A549 (cell line): Measurements from ENCODE around the gene PITX3. TPM values are rescaled to one million over a fixed set of nuclear protein-coding genes. Genes with fewer than 3 reads are reported as not detected.

ENCODE experiments used
- ATAC-seq, 2 experiments: fragments of 200-7000 bp in 1 of 2; fragments of >200 bp in 1 of 2; cut with Nextera tagmentation in 1 of 2; cut with Tn5 transposase in 1 of 2; 3 replicates each; pipeline versions ENCODE4 v1.8.0 to v1.9.1; 2018 to 2020; ENCODE audit warnings: mild to moderate bottlenecking in 1 of 2, moderate library complexity in 1 of 2
- CTCF ChIA-PET: fragments of 300-600 bp; sonication (Branson Sonifier 250); formaldehyde crosslinking; extraction: SDS; loops from one replicate; lab custom pipeline; 2021; ENCODE audit warnings: antibody characterized with exemption, inconsistent platforms; lab: Yijun Ruan, JAX
- POLR2A ChIA-PET: fragments of 350-600 bp; formaldehyde crosslinking; extraction: SDS; loops from one replicate; lab custom pipeline; 2021; ENCODE audit warnings: antibody characterized with exemption, inconsistent platforms; lab: Yijun Ruan, JAX
- DNase-seq, 2 experiments: peaks; one replicate each; pipeline versions ENCODE4 v3.0.0 to v3.0.0-alpha.2; 2011 to 2016; ENCODE audit warnings: low read depth in 1 of 2, low spot score in 1 of 2
- FAIRE-seq: peaks from 2 replicates; lab custom pipeline; 2011; peaks lifted over from hg19 to GRCh38; lab: Jason Lieb, UNC
- H3K27ac ChIP-seq, 2 experiments: fragments of >200 bp; sonication (Bioruptor Twin); formaldehyde crosslinking; 3 replicates each; pipeline ENCODE4 v1.5.1; 2016 to 2017
- H3K4me1 ChIP-seq: fragments of >200 bp; sonication (Bioruptor Twin); formaldehyde crosslinking; 3 replicates; pipeline ENCODE4 v1.6.1; 2016
- H3K4me2 ChIP-seq: fragments of >200 bp; sonication (Bioruptor Twin); formaldehyde crosslinking; 3 replicates; pipeline ENCODE4 v1.6.1; 2016
- H3K4me3 ChIP-seq: fragments of >200 bp; sonication (Bioruptor Twin); formaldehyde crosslinking; 3 replicates; pipeline ENCODE4 v1.5.1; 2016
- H3K9me3 ChIP-seq: fragments of >200 bp; sonication (Bioruptor Twin); formaldehyde crosslinking; 3 replicates; pipeline ENCODE4 v1.6.1; 2016
- CBX2 ChIP-seq: fragments of 200-600 bp; sonication (generic); IDR thresholded peaks from 2 replicates; pipeline ENCODE4 v1.6.1; 2016; ENCODE audit warnings: low read depth, mild to moderate bottlenecking, borderline replicate concordance
- CBX8 ChIP-seq: fragments of 200-600 bp; sonication (generic); IDR thresholded peaks from 2 replicates; pipeline ENCODE4 v1.6.1; 2016
- CEBPB ChIP-seq, 2 experiments: fragments of >200 bp in 1 of 2; sonication (Bioruptor Twin) in 1 of 2; formaldehyde crosslinking in 1 of 2; IDR thresholded peaks; 2 replicates each; pipeline ENCODE4 v1.6.1; 2012 to 2016
- EHF ChIP-seq: fragments of 250-450 bp; sonication (Bioruptor Pico); IDR thresholded peaks from 2 replicates; pipeline ENCODE4 v1.5.0; 2020; ENCODE audit warnings: mild to moderate bottlenecking
- ESRRA ChIP-seq: fragments of 150-350 bp; IDR thresholded peaks from 2 replicates; pipeline ENCODE4 v1.6.1; 2014; ENCODE audit warnings: mild to moderate bottlenecking, low read length, borderline replicate concordance
- FOSL2 ChIP-seq, 2 experiments: fragments of 450-650 bp in 1 of 2; fragments of >200 bp in 1 of 2; sonication (Bioruptor Twin) in 1 of 2; formaldehyde crosslinking; IDR thresholded peaks; 2 replicates each; pipeline versions ENCODE4 v1.5.0 to v1.6.1; 2016 to 2020; ENCODE audit warnings: mild to moderate bottlenecking in 1 of 2, moderate library complexity in 1 of 2
- JUNB ChIP-seq: fragments of >200 bp; sonication (Bioruptor Twin); formaldehyde crosslinking; IDR thresholded peaks from 2 replicates; pipeline ENCODE4 v1.6.1; 2016
- MYC ChIP-seq: IDR thresholded peaks from 2 replicates; pipeline ENCODE4 v1.6.1; 2012; ENCODE audit warnings: mild to moderate bottlenecking, inconsistent platforms, low read length, improper control_type of control experiment, borderline replicate concordance
- NPAS2 ChIP-seq: fragments of 250-450 bp; sonication (Bioruptor Pico); IDR thresholded peaks from 2 replicates; pipeline ENCODE4 v1.8.0; 2022; ENCODE audit warnings: mild to moderate bottlenecking, moderate library complexity, borderline replicate concordance
- POLR2AphosphoS2 ChIP-seq: conservative IDR thresholded peaks from 2 replicates; pipeline ENCODE4 v1.6.1; 2012; ENCODE audit warnings: low read length, improper control_type of control experiment, inconsistent platforms
- RCOR1 ChIP-seq: fragments of 150-350 bp; IDR thresholded peaks from 2 replicates; pipeline ENCODE4 v1.6.1; 2014; ENCODE audit warnings: antibody characterized with exemption, low read length, low read depth
- RNF2 ChIP-seq: fragments of 200-600 bp; sonication (generic); IDR thresholded peaks from 2 replicates; pipeline ENCODE4 v1.6.1; 2016; ENCODE audit warnings: low read depth, mild to moderate bottlenecking, antibody characterized with exemption, moderate library complexity, borderline replicate concordance
- SMC3 ChIP-seq: fragments of >200 bp; sonication (Bioruptor Twin); formaldehyde crosslinking; IDR thresholded peaks from 3 replicates; pipeline ENCODE4 v1.6.1; 2018; ENCODE audit warnings: inconsistent platforms
- SREBF2 ChIP-seq: fragments of 450-650 bp; IDR thresholded peaks from 2 replicates; pipeline ENCODE4 v1.6.1; 2014; ENCODE audit warnings: mild to moderate bottlenecking, moderate library complexity
- WGBS: methylation state at CpG from one replicate; pipeline ENCODE4 v1.1.6; 2017; ENCODE audit errors: missing lambda C conversion rate; 5-methylcytosine and 5-hydroxymethylcytosine counted together
- polyA plus RNA-seq, 4 experiments: library from polyadenylated mRNA; depleted of rRNA in 3 of 4; stranded (reverse); fragments of >200 nt; fragmentation: RNase III in 1 of 4; extraction: RNeasy Plus Mini Kit Qiagen cat#74134 plus additional on column Dnase treatment in 1 of 4; gene quantifications; 2 replicates in 3 of 4; 3 replicates in 1 of 4; pipeline ENCODE4 v1.2.3, GENCODE V29; 2011 to 2017
- TF ChIP-seq, protein P1 (sequence below): fragments of >200 bp; sonication (Bioruptor Twin); formaldehyde crosslinking; IDR thresholded peaks from 3 replicates; pipeline ENCODE4 v1.5.1; 2016
- TF ChIP-seq, protein P2 (sequence below): IDR thresholded peaks from 2 replicates; pipeline ENCODE4 v1.6.1; 2012
- TF ChIP-seq, protein P3 (sequence below): fragments of 250-450 bp; sonication (Bioruptor Pico); IDR thresholded peaks from 2 replicates; pipeline ENCODE4 v1.5.0; 2021; ENCODE audit warnings: mild to moderate bottlenecking, moderate library complexity, borderline replicate concordance

The PITX3 gene
- polyA plus RNA-seq, 2 of the 4 experiments (the other 2 are of a cell fraction) = 0.09 TPM; not detected in 1

DNA sequence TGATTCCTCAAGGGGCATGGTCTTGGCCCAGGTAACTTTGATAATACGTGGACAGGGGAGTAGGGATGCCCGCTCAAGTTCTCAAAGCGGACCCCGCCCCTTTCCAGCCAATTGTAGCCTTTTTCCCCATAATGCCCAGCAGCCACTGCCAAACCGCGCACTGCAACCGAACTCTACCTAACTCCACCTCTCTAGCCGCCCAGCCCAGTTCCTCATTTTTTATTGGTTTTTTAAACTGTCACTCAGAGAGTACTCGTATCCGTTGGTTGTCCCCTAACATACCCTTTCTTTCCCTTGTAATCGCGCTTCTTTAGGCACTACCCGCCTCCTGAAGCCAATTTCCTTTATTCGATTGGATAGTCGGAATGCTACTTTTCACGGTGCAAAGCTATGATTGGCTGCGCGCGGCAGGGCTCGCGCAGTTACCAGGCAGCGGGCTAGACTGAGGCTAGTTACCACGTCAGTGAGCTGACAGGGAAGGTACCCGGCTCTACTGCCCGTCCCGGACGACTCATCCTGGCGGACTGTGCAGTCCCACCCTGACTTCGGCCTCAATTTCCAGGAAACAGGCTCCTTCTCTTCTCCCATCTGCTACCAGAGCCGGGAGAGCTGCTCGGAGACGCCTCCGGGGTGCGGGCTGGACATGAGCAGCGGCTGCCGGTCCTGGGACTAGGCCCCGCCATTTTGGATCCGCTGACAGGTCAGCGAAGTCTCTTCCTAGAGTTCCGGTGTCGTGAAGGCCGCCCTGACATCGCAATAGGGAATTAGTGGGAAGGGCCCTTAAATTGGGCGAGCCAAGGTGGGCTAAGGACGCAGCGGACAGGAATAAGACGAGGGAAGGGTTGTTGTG lies 4.0 kb upstream of the PITX3 start, which contains the start of gene GBF1 (continued):
- TF ChIP-seq, protein P1, sequence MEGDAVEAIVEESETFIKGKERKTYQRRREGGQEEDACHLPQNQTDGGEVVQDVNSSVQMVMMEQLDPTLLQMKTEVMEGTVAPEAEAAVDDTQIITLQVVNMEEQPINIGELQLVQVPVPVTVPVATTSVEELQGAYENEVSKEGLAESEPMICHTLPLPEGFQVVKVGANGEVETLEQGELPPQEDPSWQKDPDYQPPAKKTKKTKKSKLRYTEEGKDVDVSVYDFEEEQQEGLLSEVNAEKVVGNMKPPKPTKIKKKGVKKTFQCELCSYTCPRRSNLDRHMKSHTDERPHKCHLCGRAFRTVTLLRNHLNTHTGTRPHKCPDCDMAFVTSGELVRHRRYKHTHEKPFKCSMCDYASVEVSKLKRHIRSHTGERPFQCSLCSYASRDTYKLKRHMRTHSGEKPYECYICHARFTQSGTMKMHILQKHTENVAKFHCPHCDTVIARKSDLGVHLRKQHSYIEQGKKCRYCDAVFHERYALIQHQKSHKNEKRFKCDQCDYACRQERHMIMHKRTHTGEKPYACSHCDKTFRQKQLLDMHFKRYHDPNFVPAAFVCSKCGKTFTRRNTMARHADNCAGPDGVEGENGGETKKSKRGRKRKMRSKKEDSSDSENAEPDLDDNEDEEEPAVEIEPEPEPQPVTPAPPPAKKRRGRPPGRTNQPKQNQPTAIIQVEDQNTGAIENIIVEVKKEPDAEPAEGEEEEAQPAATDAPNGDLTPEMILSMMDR = no peak
- TF ChIP-seq SREBF2 (no peak), ESRRA (no peak), POLR2AphosphoS2 (no peak), RNF2 (no peak)
- TF ChIP-seq, protein P2, sequence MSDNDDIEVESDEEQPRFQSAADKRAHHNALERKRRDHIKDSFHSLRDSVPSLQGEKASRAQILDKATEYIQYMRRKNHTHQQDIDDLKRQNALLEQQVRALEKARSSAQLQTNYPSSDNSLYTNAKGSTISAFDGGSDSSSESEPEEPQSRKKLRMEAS = peak; percentile 55; the same call in 1 of the 2 replicates
- TF ChIP-seq, all 56 proteins: peak for 10

DNA sequence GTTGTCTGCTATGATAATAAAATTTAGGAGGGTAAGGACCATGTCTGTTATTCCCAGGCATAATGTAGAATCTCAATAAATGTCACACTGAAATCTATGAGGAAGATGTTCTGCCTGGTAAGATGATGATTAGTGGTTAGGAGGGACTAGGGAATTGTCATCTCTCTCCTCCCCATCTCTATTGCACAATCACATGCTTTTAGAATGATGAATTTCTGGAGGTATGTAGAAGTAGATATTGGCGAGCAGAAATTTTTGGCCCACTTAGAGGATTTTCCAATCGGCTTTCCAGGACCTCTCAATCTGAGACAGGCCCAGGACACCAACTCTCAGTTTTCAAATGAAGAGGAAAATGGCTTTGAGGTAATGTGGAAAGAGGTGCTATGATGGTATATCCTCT lies 2.0 kb upstream of the PITX3 start:
- Histone ChIP-seq H3K27ac (no peak overlapping the region), H3K4me1 (peaks cover 28% of the 10 kb centered on the region), H3K9me3 (no peaks in the 10 kb centered on the region), H3K4me2 (no peak overlapping the region), H3K4me3 (no peak overlapping the region)
- WGBS = 51% methylated on average over 2 of the region's 2 CpGs
- FAIRE-seq (no peak), ATAC-seq (no peak), DNase-seq (no peak)
- TF ChIP-seq NPAS2 (CRISPR knock-in tag) (no peak), CEBPB (IDR thresholded peaks at IDR 0.05) (peak; percentile 30 to 88; a peak in 2 of 4 replicates), RCOR1 (no peak)
- ChIA-PET CTCF (interaction anchor here (0.6 to 4.9 kb wide), 4 partner anchors 13 to 150 kb away, joined by 3 to 50 read pairs (median 5); no protein-coding TSS in a partner anchor), POLR2A (no interaction called here)

DNA sequence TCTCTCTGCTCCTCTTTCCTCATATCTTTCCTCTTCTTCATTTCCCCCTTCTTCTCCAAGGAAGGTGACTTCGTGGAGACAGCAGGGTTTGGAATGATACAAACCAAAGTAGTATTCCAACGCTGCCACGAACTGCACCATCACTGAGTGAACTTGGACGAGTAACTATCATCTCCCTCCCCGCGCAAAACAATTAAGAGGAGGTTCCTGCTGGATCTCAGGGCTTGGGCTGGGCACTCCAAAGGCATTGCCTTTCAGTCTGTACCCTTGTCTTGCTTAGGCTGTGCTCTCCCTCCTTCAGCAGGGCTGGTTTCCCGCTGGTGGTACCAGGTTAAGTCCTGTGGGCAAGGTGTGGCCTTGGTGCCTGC lies 790 bp upstream of the PITX3 start:
- ATAC-seq = no peak
- Histone ChIP-seq H3K9me3 (no peaks in the 10 kb centered on the region), H3K4me2 (peak overlapping the region; percentile 95), H3K4me1 (peaks cover 23% of the 10 kb centered on the region), H3K4me3 (peak overlapping the region; percentile 55), H3K27ac (no peak overlapping the region; a peak in 1 of 6 replicates)
- no peak for TF ChIP-seq SMC3
- no peak for TF ChIP-seq JUNB
- TF ChIP-seq FOSL2 (IDR thresholded peaks at IDR 0.05) = no peak
- TF ChIP-seq FOSL2 (CRISPR knock-in tag; IDR thresholded peaks at IDR 0.05) = no peak
- TF ChIP-seq CBX2 = no peak
- TF ChIP-seq MYC = no peak
- no peak for TF ChIP-seq RNF2
- no peak for TF ChIP-seq CBX8
- TF ChIP-seq, protein P3, sequence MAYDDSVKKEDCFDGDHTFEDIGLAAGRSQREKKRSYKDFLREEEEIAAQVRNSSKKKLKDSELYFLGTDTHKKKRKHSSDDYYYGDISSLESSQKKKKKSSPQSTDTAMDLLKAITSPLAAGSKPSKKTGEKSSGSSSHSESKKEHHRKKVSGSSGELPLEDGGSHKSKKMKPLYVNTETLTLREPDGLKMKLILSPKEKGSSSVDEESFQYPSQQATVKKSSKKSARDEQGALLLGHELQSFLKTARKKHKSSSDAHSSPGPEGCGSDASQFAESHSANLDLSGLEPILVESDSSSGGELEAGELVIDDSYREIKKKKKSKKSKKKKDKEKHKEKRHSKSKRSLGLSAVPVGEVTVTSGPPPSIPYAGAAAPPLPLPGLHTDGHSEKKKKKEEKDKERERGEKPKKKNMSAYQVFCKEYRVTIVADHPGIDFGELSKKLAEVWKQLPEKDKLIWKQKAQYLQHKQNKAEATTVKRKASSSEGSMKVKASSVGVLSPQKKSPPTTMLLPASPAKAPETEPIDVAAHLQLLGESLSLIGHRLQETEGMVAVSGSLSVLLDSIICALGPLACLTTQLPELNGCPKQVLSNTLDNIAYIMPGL = no peak
- TF ChIP-seq EHF (CRISPR knock-in tag) = no peak
- DNase-seq = no peak
- CTCF ChIA-PET = interaction anchor here (0.7 to 24.2 kb wide), 6 partner anchors 11 to 157 kb away, joined by 3 to 886 read pairs (median 60); partner anchors contain the start of genes ELOVL3 and NFKB2
- FAIRE-seq = no peak
- WGBS = 72% methylated on average over 7 of the region's 7 CpGs
- POLR2A ChIA-PET = no interaction called here
